SK-N-MC (cell line): Measurements from ENCODE around the gene CDH4.

ENCODE experiments used
- DNase-seq: peaks from one replicate; pipeline ENCODE4 v3.0.0-alpha.2; 2011; ENCODE audit warnings: low read depth, low spot score
- H3K27ac ChIP-seq: fragments of 200-600 bp; sonication (generic); 2 replicates; pipeline ENCODE4 v1.5.1; 2016; ENCODE audit warnings: mixed run types
- H3K36me3 ChIP-seq: fragments of 200-600 bp; sonication (generic); 2 replicates; pipeline ENCODE4 v1.6.1; 2017; ENCODE audit warnings: antibody characterized with exemption, low read length, mixed read lengths; ENCODE audit not compliant: insufficient read depth
- H3K4me3 ChIP-seq: fragments of 200-600 bp; sonication (generic); 2 replicates; pipeline ENCODE4 v1.5.1; 2016
- H3K9ac ChIP-seq: fragments of 200-600 bp; sonication (generic); 2 replicates; pipeline ENCODE4 v1.8.0; 2017; ENCODE audit warnings: mixed run types, mixed read lengths; ENCODE audit not compliant: insufficient read length
- H3K9me3 ChIP-seq: fragments of 200-600 bp; sonication (generic); 2 replicates; pipeline ENCODE4 v1.6.1; 2017; ENCODE audit warnings: low read depth, mild to moderate bottlenecking, antibody characterized with exemption, low read length, moderate library complexity, mixed read lengths
- EZH2 ChIP-seq: fragments of 200-600 bp; sonication (generic); IDR thresholded peaks from one replicate; pipeline ENCODE4 v1.6.1; 2017; ENCODE audit warnings: antibody characterized with exemption
- FOXP2 ChIP-seq: optimal IDR thresholded peaks from 2 replicates; pipeline ENCODE3; 2011; ENCODE audit warnings: mild to moderate bottlenecking, moderate library complexity; ENCODE audit not compliant: insufficient read depth; ENCODE audit errors: extremely low read length, control extremely low read depth
- POLR2AphosphoS5 ChIP-seq: IDR thresholded peaks from 2 replicates; pipeline ENCODE4 v1.6.1; 2012; ENCODE audit warnings: mild to moderate bottlenecking, low read depth, low read length, borderline replicate concordance

Gene CDH4

DNA sequence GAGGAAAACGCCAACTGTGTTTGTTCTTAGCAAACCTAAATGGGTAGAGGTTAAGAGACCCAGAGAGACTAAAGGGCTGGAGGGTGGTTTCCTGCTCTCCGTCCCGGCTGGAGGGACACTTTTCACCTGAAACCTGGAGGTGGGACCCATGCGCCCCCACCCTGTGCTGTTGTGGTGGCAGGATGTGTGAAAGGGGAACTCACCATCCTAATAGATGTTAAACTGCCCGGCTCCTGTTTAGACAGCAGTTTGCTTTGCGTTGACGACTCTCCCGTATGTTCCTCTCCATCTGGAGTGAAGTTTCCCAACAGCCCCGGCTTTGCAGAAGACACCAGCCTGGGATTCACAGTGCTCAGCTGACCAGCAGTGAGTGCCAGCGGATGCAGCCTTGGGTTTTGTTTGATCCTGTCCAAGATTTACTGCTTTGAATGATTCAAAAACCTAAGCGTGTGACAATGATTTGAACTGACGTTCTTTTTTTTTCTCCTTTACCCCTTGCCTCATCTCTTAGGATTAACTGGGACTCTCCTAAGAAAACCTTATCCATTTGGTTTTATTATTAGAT, 66.0 kb downstream of the CDH4 start:
- no peaks in the 10 kb centered on the region for H3K9me3 ChIP-seq
- H3K4me3 ChIP-seq, result no peak overlapping the region
- no peak overlapping the region for H3K27ac ChIP-seq
- TF ChIP-seq FOXP2, result no peak
- no peak for TF ChIP-seq POLR2AphosphoS5
- TF ChIP-seq EZH2, result no peak
- H3K36me3 ChIP-seq, result no peaks in the 10 kb centered on the region
- H3K9ac ChIP-seq, result no peak overlapping the region
- DNase-seq, result no peak

DNA sequence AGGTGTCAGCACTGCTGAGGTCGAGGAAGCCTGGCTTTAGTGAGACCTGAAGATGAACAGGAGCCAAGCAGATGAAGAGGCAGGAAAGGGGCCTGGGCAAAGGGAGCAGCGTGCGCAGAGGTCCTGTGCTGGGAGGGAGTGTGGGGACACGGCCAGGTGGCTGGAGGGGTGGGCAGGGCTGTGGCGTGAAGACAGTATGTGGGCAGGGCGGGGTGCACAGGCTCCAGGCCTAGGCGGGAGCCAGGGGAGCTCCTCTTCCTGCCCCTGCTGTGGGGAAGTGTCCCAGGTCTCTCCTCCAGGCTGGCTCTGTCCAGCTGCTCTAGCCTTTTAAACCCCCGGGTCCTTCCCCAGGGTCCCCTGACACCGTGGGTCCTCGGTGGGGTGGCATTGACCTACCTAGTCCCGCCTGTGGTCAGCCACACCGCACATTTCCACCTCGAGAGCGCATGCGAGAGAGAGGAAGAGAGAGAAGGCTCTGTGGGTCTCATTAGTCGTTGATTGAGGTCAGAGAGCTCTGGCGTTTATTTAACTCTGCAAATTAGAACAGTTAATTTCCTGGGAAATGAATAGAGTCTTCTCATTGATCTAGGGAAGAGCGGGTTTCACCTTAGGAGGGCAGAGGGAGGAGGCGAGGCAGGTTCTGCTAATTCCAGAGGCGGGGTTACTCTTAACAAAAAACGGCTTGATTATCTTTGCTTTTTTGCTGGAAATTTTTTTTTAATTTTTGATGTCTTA, 68.8 kb downstream of the CDH4 start:
- Histone ChIP-seq H3K9me3 (no peaks in the 10 kb centered on the region), H3K4me3 (no peak overlapping the region), H3K36me3 (no peaks in the 10 kb centered on the region), H3K9ac (no peak overlapping the region), H3K27ac (no peak overlapping the region)
- no peak for DNase-seq
- TF ChIP-seq EZH2, result no peak
- TF ChIP-seq FOXP2, result no peak
- TF ChIP-seq POLR2AphosphoS5, result no peak

GRCh38 chr20:61321481-61321880, 69.4 kb downstream of the CDH4 start:
- no peak overlapping the region for H3K27ac ChIP-seq
- no peak overlapping the region for H3K9ac ChIP-seq
- no peaks in the 10 kb centered on the region for H3K36me3 ChIP-seq
- H3K4me3 ChIP-seq, result no peak overlapping the region
- TF ChIP-seq POLR2AphosphoS5, result no peak
- no peak for DNase-seq
- H3K9me3 ChIP-seq, result no peaks in the 10 kb centered on the region

DNA sequence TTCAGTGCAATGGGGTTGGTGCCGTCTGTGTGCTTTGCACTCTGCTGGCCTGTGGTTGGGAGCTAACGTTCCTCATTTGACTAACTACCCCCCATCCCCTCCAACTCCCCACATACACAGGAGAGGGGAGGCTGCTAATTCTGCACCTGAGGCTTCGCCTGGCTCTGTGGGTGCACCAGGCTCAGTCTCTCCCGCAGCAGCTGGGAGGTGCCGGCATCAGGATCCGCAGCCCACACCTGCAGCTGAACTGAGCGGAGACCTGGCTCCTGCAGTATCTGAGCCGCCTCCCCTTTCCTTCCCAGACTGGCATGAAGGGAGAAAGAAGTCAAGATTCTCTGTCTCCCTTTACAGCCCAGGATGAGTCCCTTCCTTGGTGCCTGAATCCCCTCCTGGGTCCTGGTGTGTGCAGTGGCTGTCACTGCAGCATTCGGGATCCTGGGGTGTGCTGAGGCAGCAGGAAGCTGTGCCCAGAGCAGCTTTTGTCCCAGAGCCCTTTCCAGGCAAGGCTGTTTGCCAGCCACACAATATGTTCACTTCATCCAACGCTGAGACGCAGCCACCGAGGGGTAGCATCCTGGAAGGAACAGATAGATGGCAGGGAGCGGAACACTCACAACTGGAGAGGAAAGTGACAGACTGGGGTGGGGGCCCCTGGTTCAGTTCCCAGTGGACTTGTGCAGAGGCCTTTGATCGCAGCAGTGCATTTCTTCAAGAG, 70.2 kb downstream of the CDH4 start:
- no peak overlapping the region for H3K4me3 ChIP-seq
- no peaks in the 10 kb centered on the region for H3K9me3 ChIP-seq
- no peak for DNase-seq
- no peak overlapping the region for H3K27ac ChIP-seq
- H3K9ac ChIP-seq, result no peak overlapping the region
- H3K36me3 ChIP-seq, result no peaks in the 10 kb centered on the region
- TF ChIP-seq FOXP2 (no peak), POLR2AphosphoS5 (no peak), EZH2 (no peak)

DNA sequence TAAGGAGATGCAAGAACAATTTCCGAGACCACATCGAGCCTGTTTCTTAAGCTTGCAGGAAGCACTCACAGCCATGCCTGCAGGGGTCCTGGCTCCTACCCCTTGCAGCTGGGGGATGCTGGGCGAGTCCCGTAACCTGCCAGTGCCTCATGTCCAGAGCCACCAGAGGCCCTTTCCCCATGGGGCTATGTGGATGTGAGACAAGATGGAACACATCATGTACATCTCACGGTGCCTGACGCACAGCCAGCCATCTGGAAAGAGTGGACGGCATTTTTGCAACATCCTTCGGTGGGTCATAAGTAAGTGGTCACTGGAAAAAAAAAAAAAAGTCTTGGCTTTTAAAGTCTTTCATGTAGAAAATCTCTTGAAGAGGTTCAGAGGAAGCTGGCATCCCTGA, 72.8 kb downstream of the CDH4 start:
- no peaks in the 10 kb centered on the region for H3K36me3 ChIP-seq
- H3K27ac ChIP-seq, result no peak overlapping the region
- no peaks in the 10 kb centered on the region for H3K9me3 ChIP-seq
- H3K9ac ChIP-seq, result no peak overlapping the region
- DNase-seq, result no peak
- no peak overlapping the region for H3K4me3 ChIP-seq
- TF ChIP-seq POLR2AphosphoS5, result no peak
- no peak for TF ChIP-seq EZH2
- no peak for TF ChIP-seq FOXP2

GRCh38 chr20:61325718-61326117, 73.7 kb downstream of the CDH4 start:
- TF ChIP-seq FOXP2, result no peak
- no peak for TF ChIP-seq POLR2AphosphoS5
- TF ChIP-seq EZH2, result no peak
- Histone ChIP-seq H3K4me3 (no peak overlapping the region), H3K9ac (no peak overlapping the region), H3K27ac (no peak overlapping the region), H3K36me3 (no peaks in the 10 kb centered on the region), H3K9me3 (no peaks in the 10 kb centered on the region)
- no peak for DNase-seq

GRCh38 chr20:61328911-61329558, 77.0 kb downstream of the CDH4 start:
- Histone ChIP-seq H3K36me3 (no peaks in the 10 kb centered on the region), H3K27ac (no peak overlapping the region), H3K4me3 (no peak overlapping the region), H3K9me3 (no peaks in the 10 kb centered on the region), H3K9ac (no peak overlapping the region)
- TF ChIP-seq FOXP2, result no peak
- TF ChIP-seq POLR2AphosphoS5, result no peak
- no peak for TF ChIP-seq EZH2
- no peak for DNase-seq

DNA sequence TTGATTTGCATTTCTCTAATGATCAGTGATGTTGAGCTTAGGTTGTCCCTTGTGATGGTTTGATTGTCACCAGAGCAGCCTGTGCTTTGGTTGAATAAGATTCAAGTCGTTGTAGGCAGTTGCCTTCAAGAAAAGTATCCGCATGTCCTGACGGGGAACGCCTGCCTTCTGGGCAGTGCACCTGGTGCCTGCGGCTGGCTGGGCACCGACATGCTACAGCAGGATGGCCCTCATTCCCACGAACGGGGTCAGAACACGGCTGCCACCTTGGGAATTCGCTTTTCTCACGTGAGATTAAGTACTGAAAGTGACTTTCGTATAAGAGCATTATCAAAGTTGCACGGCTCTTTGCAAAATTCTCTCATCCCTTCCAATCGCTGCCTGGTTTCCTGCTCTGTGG, 78.4 kb downstream of the CDH4 start:
- Histone ChIP-seq H3K9me3 (no peaks in the 10 kb centered on the region), H3K9ac (no peak overlapping the region), H3K27ac (no peak overlapping the region), H3K36me3 (no peaks in the 10 kb centered on the region), H3K4me3 (no peak overlapping the region)
- DNase-seq, result no peak
- TF ChIP-seq FOXP2, result no peak

DNA sequence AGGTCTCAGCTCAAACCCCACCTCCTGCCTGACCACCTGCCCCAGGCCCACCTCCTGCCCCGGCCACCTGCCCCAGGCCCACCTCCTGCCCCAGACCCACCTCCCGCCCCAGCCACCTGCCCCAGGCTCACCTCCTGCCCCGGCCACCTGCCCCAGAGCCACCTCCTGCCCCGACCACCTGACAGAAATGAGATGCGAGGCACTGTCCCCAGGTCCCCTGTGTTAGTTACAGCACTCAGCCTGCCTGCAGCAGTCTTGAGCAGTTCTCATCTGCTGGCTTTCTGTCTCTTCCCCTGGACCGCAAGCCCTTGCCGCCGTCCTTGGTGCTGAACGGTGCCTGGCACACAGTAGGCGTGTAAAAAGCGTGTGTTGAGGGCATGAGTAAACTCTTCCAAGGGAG, 79.5 kb downstream of the CDH4 start:
- no peak overlapping the region for H3K4me3 ChIP-seq
- no peak for DNase-seq
- no peaks in the 10 kb centered on the region for H3K9me3 ChIP-seq
- H3K27ac ChIP-seq, result no peak overlapping the region
- TF ChIP-seq EZH2 (no peak), POLR2AphosphoS5 (no peak), FOXP2 (no peak)
- no peak overlapping the region for H3K9ac ChIP-seq
- no peaks in the 10 kb centered on the region for H3K36me3 ChIP-seq
